Keratinocyte (primary cell): Measurements from ENCODE around the gene RAC2. TPM values are rescaled to one million over a fixed set of nuclear protein-coding genes. Genes with fewer than 3 reads are reported as not detected.

ENCODE experiments used
- DNase-seq: peaks from one replicate; pipeline ENCODE4 v3.0.0-alpha.2; 2011; ENCODE audit warnings: low read depth, missing footprints, low spot score
- FAIRE-seq: peaks from 2 replicates; lab custom pipeline; 2011; peaks lifted over from hg19 to GRCh38; lab: Jason Lieb, UNC
- H2AFZ ChIP-seq: 2 replicates; pipeline ENCODE4 v1.6.0; 2012; ENCODE audit warnings: low read length, control low read depth, inconsistent platforms; ENCODE audit not compliant: control insufficient read depth
- H3K27ac ChIP-seq: 2 replicates; pipeline ENCODE4 v1.5.1; 2011; ENCODE audit warnings: low read length; ENCODE audit not compliant: control insufficient read depth, insufficient read depth
- H3K27me3 ChIP-seq: 3 replicates; pipeline ENCODE4 v1.6.0; 2011; ENCODE audit warnings: low read length; ENCODE audit not compliant: control insufficient read depth, insufficient read depth; ENCODE audit errors: extremely low read depth
- H3K36me3 ChIP-seq, 2 experiments: 2 replicates in 1 of 2; 3 replicates in 1 of 2; pipeline ENCODE4 v1.5.1; 2011; ENCODE audit warnings: low read length in 2 of 2, mild to moderate bottlenecking in 1 of 2; ENCODE audit not compliant: control insufficient read depth in 2 of 2, insufficient read depth in 2 of 2; ENCODE audit errors: extremely low read depth in 1 of 2
- H3K4me1 ChIP-seq: 3 replicates; pipeline ENCODE4 v1.5.1; 2011; ENCODE audit warnings: low read length; ENCODE audit not compliant: control insufficient read depth, insufficient read depth; ENCODE audit errors: extremely low read depth
- H3K4me2 ChIP-seq: 3 replicates; pipeline ENCODE4 v1.6.0; 2011; ENCODE audit warnings: low read depth, low read length; ENCODE audit not compliant: control insufficient read depth, insufficient read depth; ENCODE audit errors: extremely low read depth
- H3K4me3 ChIP-seq, 3 experiments: fragments of 200-600 bp in 1 of 3; sonication (generic) in 1 of 3; 2 replicates in 2 of 3; 3 replicates in 1 of 3; pipeline ENCODE4 v1.5.1; 2011 to 2016; ENCODE audit warnings: low read length in 3 of 3, mild to moderate bottlenecking in 3 of 3, control low read depth in 2 of 3, inconsistent platforms in 1 of 3, low read depth in 1 of 3, mixed read lengths in 1 of 3, mixed run types in 1 of 3, moderate library complexity in 1 of 3; ENCODE audit not compliant: control insufficient read depth in 2 of 3, insufficient read depth in 2 of 3; ENCODE audit errors: extremely low read depth in 1 of 3
- H3K79me2 ChIP-seq: 2 replicates; pipeline ENCODE4 v1.6.0; 2012; ENCODE audit warnings: low read length; ENCODE audit not compliant: control insufficient read depth, insufficient read depth
- H3K9ac ChIP-seq: 3 replicates; pipeline ENCODE4 v1.6.0; 2011; ENCODE audit warnings: low read length; ENCODE audit not compliant: control insufficient read depth, insufficient read depth; ENCODE audit errors: extremely low read depth
- H3K9me1 ChIP-seq: 3 replicates; pipeline ENCODE4 v1.6.0; 2011; ENCODE audit warnings: low read length; ENCODE audit not compliant: control insufficient read depth, insufficient read depth; ENCODE audit errors: extremely low read depth
- H3K9me3 ChIP-seq: 2 replicates; pipeline ENCODE4 v1.5.1; 2012; ENCODE audit warnings: low read depth, low read length; ENCODE audit not compliant: control insufficient read depth
- H4K20me1 ChIP-seq: 3 replicates; pipeline ENCODE4 v1.6.0; 2011; ENCODE audit warnings: low read length; ENCODE audit not compliant: control insufficient read depth, insufficient read depth; ENCODE audit errors: extremely low read depth
- EZH2 ChIP-seq: IDR thresholded peaks from one replicate; pipeline ENCODE4 v1.6.1; 2012; ENCODE audit warnings: inconsistent platforms, mild to moderate bottlenecking, low read length, moderate library complexity
- dilution Hi-C: fragments of 300-500 bp; cut with MboI; formaldehyde crosslinking; loops from one replicate; pipeline ENCODE4 v1.7.0; 2020; ENCODE audit warnings: low sequenced_read_pairs; ENCODE audit not compliant: extremely low pct_ligation_motif_present
- polyA plus RNA-seq, 5 experiments: library from polyadenylated mRNA; depleted of rRNA in 3 of 5; stranded (reverse) in 3 of 5; stranded (forward) in 1 of 5; unstranded in 1 of 5; fragments of >200 nt; gene quantifications; 1 replicate in 1 of 5; 2 replicates in 3 of 5; 3 replicates in 1 of 5; pipeline versions ENCODE4 v1.2.1 to v1.2.3, GENCODE V29; 2011 to 2012; ENCODE audit warnings: missing spikeins in 2 of 5, low read depth in 1 of 5, low replicate concordance in 1 of 5
- TF ChIP-seq, protein P1 (sequence below), 3 experiments: IDR thresholded peaks in 1 of 3; conservative IDR thresholded peaks in 1 of 3; optimal IDR thresholded peaks in 1 of 3; 2 replicates in 2 of 3; 3 replicates in 1 of 3; pipeline versions ENCODE3 to v1.5.1; 2011; ENCODE audit warnings: low read length in 3 of 3, mild to moderate bottlenecking in 3 of 3, moderate library complexity in 2 of 3, control low read depth in 1 of 3, inconsistent platforms in 1 of 3; ENCODE audit not compliant: insufficient read depth in 2 of 3; ENCODE audit errors: extremely low read depth in 1 of 3

The RAC2 gene
- polyA plus RNA-seq, 1 donor (not counting 4 experiments of a cell fraction or from before 2014, with no cell fraction given): 78.6 TPM

- Histone ChIP-seq H4K20me1 (no peaks in the 10 kb centered on the region), H3K9me3 (no peaks in the 10 kb centered on the region), H3K36me3 (no peaks in the 10 kb centered on the region), H2AFZ (no peak overlapping the region), H3K4me1 (no peaks in the 10 kb centered on the region), H3K27ac (no peak overlapping the region), H3K27me3 (peaks cover 20% of the 10 kb centered on the region), H3K9ac (no peak overlapping the region), H3K9me1 (no peaks in the 10 kb centered on the region), H3K4me3 (no peak overlapping the region), H3K4me2 (no peak overlapping the region), H3K79me2 (no peaks in the 10 kb centered on the region)
- dilution Hi-C loops: no loop called here
- FAIRE-seq: no peak
- DNase-seq: no peak
- TF ChIP-seq, protein P1, sequence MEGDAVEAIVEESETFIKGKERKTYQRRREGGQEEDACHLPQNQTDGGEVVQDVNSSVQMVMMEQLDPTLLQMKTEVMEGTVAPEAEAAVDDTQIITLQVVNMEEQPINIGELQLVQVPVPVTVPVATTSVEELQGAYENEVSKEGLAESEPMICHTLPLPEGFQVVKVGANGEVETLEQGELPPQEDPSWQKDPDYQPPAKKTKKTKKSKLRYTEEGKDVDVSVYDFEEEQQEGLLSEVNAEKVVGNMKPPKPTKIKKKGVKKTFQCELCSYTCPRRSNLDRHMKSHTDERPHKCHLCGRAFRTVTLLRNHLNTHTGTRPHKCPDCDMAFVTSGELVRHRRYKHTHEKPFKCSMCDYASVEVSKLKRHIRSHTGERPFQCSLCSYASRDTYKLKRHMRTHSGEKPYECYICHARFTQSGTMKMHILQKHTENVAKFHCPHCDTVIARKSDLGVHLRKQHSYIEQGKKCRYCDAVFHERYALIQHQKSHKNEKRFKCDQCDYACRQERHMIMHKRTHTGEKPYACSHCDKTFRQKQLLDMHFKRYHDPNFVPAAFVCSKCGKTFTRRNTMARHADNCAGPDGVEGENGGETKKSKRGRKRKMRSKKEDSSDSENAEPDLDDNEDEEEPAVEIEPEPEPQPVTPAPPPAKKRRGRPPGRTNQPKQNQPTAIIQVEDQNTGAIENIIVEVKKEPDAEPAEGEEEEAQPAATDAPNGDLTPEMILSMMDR (optimal IDR thresholded peaks at IDR 0.05 in 1 of 3, IDR thresholded peaks at IDR 0.05 in 1 of 3, conservative IDR thresholded peaks at IDR 0.05 in 1 of 3; ENCODE audit: extremely low read depth in 1 of 3, insufficient read depth in 2 of 3, low read length in 3 of 3): no peak
- no peak for TF ChIP-seq EZH2
Observed at GRCh38 chr22:37206841-37207821, 36.9 kb downstream of the RAC2 start.

DNA sequence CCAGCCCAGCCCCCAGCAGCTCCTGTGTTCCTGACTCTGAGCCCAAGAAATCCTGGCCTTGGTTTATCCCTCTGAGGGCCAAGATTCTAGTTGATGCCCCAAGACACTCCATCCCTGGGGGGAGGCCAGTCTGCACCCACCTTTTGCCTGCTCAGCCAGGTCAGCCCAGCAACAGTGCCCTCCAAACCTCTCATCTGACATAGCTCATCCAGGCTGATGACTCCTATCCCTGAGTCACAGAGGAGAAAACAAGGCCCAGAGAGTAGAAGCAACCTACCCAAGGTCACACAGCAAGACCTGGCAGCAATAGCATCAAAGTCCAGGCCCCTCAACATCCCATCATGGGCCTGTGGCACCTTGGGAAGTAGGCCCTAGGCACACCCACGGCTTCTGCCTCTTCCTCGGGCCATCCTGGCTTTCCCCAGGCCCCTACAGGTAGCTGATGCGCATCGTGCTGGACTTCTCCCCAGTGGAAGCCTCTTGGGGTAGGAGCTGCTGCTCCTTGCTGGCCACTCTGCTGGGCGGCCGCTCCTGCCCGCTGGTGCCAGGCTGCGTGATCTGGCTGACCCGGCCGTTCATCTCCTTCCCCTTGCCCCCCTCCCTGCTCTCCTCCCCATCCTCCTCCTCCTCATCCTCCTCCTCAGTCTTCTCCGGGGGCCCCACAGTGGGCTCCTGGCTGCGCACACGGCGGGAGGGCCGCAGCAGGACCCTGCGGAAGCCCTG is 37.8 kb downstream of the RAC2 start:
- no peaks in the 10 kb centered on the region for H3K36me3 ChIP-seq

More for the DNA sequence above, 37.8 kb downstream of the RAC2 start:
- dilution Hi-C loops: no loop called here
- no peak for DNase-seq
- Histone ChIP-seq H3K9me3 (no peaks in the 10 kb centered on the region), H3K9me1 (no peaks in the 10 kb centered on the region), H3K4me2 (no peak overlapping the region), H3K27me3 (peaks cover 12% of the 10 kb centered on the region), H3K27ac (no peak overlapping the region), H3K79me2 (no peaks in the 10 kb centered on the region), H3K4me3 (no peak overlapping the region), H4K20me1 (no peaks in the 10 kb centered on the region), H2AFZ (no peak overlapping the region), H3K4me1 (no peaks in the 10 kb centered on the region), H3K9ac (no peak overlapping the region)
- TF ChIP-seq, protein P1 (optimal IDR thresholded peaks at IDR 0.05 in 1 of 3, IDR thresholded peaks at IDR 0.05 in 1 of 3, conservative IDR thresholded peaks at IDR 0.05 in 1 of 3; ENCODE audit: extremely low read depth in 1 of 3, insufficient read depth in 2 of 3, low read length in 3 of 3): no peak
- TF ChIP-seq EZH2: no peak
- FAIRE-seq: no peak
